ENCODE data around the gene PRR20G. TPM values are rescaled to one million over a fixed set of nuclear protein-coding genes. Genes with fewer than 3 reads are reported as not detected.

The PRR20G gene
- polyA plus RNA-seq, 1 donor from 2014 or later: not detected

DNA sequence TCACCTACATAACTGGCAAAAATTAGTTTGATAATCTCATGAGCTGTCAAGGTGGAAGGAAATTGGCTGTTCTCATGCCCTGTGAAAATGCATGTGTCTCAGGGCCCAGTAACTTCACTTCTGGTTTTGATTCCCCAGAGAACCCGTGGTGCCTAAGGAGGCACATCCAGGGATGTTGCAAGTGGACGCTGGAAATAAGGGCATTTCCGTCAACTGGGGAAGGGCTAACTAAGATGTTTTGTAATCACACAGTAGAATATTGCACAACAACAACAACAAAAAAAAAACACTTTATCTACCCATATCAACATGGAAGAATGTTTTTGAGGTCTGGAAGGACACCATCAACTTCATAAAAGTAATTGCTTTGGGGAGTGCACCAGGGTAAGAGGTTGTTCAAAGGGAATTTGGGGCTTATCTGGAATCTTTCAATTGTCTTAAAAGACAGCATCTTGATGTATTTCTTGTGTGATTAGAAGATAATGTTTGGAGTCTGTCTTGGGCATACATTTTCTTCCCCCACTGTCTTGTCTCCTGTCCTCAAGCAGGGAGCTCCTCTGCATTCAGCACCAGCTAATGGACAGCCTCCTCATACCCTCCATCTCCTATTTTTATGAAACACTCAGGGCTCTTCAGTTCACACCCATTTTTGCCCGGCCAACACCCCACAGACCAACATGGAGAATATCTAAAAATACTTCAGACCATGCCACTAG lies 37.2 kb upstream of the PRR20G start:
- Histone ChIP-seq H3K36me3 (ENCODE audit: insufficient read depth, low read length) (no peaks in the 10 kb centered on the region), H3F3A (ENCODE audit: insufficient read depth, low read length, poor library complexity, severe bottlenecking) (no peaks in the 10 kb centered on the region), H2AFZ (ENCODE audit: low read depth, low read length) (no peak overlapping the region), H3K79me2 (replicated peaks; ENCODE audit: insufficient read depth, low read length) (no peaks in the 10 kb centered on the region), H3K4me3 (ENCODE audit: low read length) (no peak overlapping the region), H3K9me2 (ENCODE audit: insufficient read depth, low read length) (no peaks in the 10 kb centered on the region), H4K20me1 (ENCODE audit: insufficient read depth) (no peaks in the 10 kb centered on the region), H3K9me3 (ENCODE audit: low read length) (peaks cover 10% of the 10 kb centered on the region), H3K27me3 (ENCODE audit: insufficient read depth, low read depth, low read length) (no peaks in the 10 kb centered on the region), H3K4me2 (ENCODE audit: low read length) (no peak overlapping the region), H3K27ac (ENCODE audit: low read length) (no peak overlapping the region), H3K9ac (ENCODE audit: low read length) (no peak overlapping the region)
- TF ChIP-seq, protein P1, sequence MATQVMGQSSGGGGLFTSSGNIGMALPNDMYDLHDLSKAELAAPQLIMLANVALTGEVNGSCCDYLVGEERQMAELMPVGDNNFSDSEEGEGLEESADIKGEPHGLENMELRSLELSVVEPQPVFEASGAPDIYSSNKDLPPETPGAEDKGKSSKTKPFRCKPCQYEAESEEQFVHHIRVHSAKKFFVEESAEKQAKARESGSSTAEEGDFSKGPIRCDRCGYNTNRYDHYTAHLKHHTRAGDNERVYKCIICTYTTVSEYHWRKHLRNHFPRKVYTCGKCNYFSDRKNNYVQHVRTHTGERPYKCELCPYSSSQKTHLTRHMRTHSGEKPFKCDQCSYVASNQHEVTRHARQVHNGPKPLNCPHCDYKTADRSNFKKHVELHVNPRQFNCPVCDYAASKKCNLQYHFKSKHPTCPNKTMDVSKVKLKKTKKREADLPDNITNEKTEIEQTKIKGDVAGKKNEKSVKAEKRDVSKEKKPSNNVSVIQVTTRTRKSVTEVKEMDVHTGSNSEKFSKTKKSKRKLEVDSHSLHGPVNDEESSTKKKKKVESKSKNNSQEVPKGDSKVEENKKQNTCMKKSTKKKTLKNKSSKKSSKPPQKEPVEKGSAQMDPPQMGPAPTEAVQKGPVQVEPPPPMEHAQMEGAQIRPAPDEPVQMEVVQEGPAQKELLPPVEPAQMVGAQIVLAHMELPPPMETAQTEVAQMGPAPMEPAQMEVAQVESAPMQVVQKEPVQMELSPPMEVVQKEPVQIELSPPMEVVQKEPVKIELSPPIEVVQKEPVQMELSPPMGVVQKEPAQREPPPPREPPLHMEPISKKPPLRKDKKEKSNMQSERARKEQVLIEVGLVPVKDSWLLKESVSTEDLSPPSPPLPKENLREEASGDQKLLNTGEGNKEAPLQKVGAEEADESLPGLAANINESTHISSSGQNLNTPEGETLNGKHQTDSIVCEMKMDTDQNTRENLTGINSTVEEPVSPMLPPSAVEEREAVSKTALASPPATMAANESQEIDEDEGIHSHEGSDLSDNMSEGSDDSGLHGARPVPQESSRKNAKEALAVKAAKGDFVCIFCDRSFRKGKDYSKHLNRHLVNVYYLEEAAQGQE (IDR thresholded peaks at IDR 0.05; ENCODE audit: borderline replicate concordance): no peak
- TF ChIP-seq POLR2AphosphoS5 (IDR thresholded peaks at IDR 0.05): no peak
- no peak for TF ChIP-seq TAF1 (IDR thresholded peaks at IDR 0.05; ENCODE audit: low read depth)
- no peak for TF ChIP-seq SMC3 (conservative IDR thresholded peaks at IDR 0.05; ENCODE audit: poor library complexity)
- no peak for TF ChIP-seq RAD21 (conservative IDR thresholded peaks at IDR 0.05)
- TF ChIP-seq, protein P2, sequence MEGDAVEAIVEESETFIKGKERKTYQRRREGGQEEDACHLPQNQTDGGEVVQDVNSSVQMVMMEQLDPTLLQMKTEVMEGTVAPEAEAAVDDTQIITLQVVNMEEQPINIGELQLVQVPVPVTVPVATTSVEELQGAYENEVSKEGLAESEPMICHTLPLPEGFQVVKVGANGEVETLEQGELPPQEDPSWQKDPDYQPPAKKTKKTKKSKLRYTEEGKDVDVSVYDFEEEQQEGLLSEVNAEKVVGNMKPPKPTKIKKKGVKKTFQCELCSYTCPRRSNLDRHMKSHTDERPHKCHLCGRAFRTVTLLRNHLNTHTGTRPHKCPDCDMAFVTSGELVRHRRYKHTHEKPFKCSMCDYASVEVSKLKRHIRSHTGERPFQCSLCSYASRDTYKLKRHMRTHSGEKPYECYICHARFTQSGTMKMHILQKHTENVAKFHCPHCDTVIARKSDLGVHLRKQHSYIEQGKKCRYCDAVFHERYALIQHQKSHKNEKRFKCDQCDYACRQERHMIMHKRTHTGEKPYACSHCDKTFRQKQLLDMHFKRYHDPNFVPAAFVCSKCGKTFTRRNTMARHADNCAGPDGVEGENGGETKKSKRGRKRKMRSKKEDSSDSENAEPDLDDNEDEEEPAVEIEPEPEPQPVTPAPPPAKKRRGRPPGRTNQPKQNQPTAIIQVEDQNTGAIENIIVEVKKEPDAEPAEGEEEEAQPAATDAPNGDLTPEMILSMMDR (IDR thresholded peaks at IDR 0.05; ENCODE audit: poor library complexity, severe bottlenecking): no peak
- TF ChIP-seq EZH2 (IDR thresholded peaks at IDR 0.05; ENCODE audit: borderline replicate concordance, insufficient read depth, low read length, poor library complexity, severe bottlenecking): no peak
- no peak for TF ChIP-seq MXI1 (conservative IDR thresholded peaks at IDR 0.05; ENCODE audit: poor library complexity, severe bottlenecking)
- TF ChIP-seq EP300 (conservative IDR thresholded peaks at IDR 0.05; ENCODE audit: poor library complexity, severe bottlenecking): no peak

DNA sequence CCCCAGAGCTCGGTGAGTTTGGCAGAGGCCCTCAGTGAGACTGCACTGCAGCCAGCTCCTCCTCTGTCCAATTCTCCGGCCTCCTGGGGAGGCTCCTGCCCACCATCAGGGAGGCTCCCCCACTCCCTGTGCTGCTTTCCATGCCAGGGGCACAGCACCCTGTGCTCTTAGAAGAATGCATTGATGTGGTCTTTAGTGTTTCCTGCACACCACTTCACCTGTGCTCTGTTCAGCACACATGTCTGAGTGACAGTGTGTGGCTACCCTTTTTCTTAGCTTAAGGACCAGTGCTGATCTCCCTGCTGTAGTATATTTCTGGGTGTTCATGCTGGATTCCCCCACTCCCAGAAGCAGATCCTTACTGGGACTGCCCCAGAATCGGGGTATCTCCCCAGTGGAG lies 36.2 kb upstream of the PRR20G start:
- no peaks in the 10 kb centered on the region for H3K27me3 ChIP-seq (ENCODE audit: insufficient read depth, low read depth, low read length)
- TF ChIP-seq, protein P1 (IDR thresholded peaks at IDR 0.05; ENCODE audit: borderline replicate concordance): no peak
- no peak for TF ChIP-seq MXI1 (conservative IDR thresholded peaks at IDR 0.05; ENCODE audit: poor library complexity, severe bottlenecking)
- no peak for TF ChIP-seq EZH2 (IDR thresholded peaks at IDR 0.05; ENCODE audit: borderline replicate concordance, insufficient read depth, low read length, poor library complexity, severe bottlenecking)
- TF ChIP-seq SMC3 (conservative IDR thresholded peaks at IDR 0.05; ENCODE audit: poor library complexity): no peak
- no peak for TF ChIP-seq EP300 (conservative IDR thresholded peaks at IDR 0.05; ENCODE audit: poor library complexity, severe bottlenecking)
- TF ChIP-seq TAF1 (IDR thresholded peaks at IDR 0.05; ENCODE audit: low read depth): no peak
- TF ChIP-seq, protein P2 (IDR thresholded peaks at IDR 0.05; ENCODE audit: poor library complexity, severe bottlenecking): no peak
- TF ChIP-seq RAD21 (conservative IDR thresholded peaks at IDR 0.05): no peak
- no peak for TF ChIP-seq POLR2AphosphoS5 (IDR thresholded peaks at IDR 0.05)
- no peaks in the 10 kb centered on the region for H3K9me2 ChIP-seq (ENCODE audit: insufficient read depth, low read length)
- no peak overlapping the region for H3K9ac ChIP-seq (ENCODE audit: low read length)
- no peak overlapping the region for H3K4me2 ChIP-seq (ENCODE audit: low read length)
- H3K79me2 ChIP-seq (replicated peaks; ENCODE audit: insufficient read depth, low read length): no peaks in the 10 kb centered on the region
- H3K4me3 ChIP-seq (ENCODE audit: low read length): no peak overlapping the region
- no peaks in the 10 kb centered on the region for H4K20me1 ChIP-seq (ENCODE audit: insufficient read depth)
- H3K9me3 ChIP-seq (ENCODE audit: low read length): peaks cover 6% of the 10 kb centered on the region
- H3K36me3 ChIP-seq (ENCODE audit: insufficient read depth, low read length): no peaks in the 10 kb centered on the region
- no peaks in the 10 kb centered on the region for H3F3A ChIP-seq (ENCODE audit: insufficient read depth, low read length, poor library complexity, severe bottlenecking)
- H2AFZ ChIP-seq (ENCODE audit: low read depth, low read length): no peak overlapping the region
- H3K27ac ChIP-seq (ENCODE audit: low read length): no peak overlapping the region

Measured in neural cell (in vitro differentiated cells).